ENCODE results near the gene HBZ. TPM values are rescaled to one million over a fixed set of nuclear protein-coding genes. Genes with fewer than 3 reads are reported as not detected.
"Not testable (repeated sequence)": the region's sequence is repeated elsewhere in the genome, so short reads cannot be mapped to it uniquely, and the experiment has no call there.

HBZ gene
- total and polyA plus RNA-seq, 2 experiments from 2014 or later, result 0.28 TPM; not detected in 1

GRCh38 chr16:122361-122760 lies 30.1 kb upstream of the HBZ start:
- peak overlapping the region; percentile 27 for H3K27ac ChIP-seq
- H3K4me2 ChIP-seq, result no peak overlapping the region
- WGBS (ENCODE audit: low lambda C conversion rate, missing lambda C conversion rate), result 80% methylated on average over 1 of the region's 1 CpG
- H2AFZ ChIP-seq, result no peak overlapping the region
- H3K9me3 ChIP-seq (ENCODE audit: low read depth), result no peaks in the 10 kb centered on the region
- no peaks in the 10 kb centered on the region for H3K36me3 ChIP-seq (replicated peaks; ENCODE audit: insufficient read depth, low read depth)
- no peak overlapping the region for H3K4me3 ChIP-seq
- H3K27me3 ChIP-seq, result no peaks in the 10 kb centered on the region
- no peak for TF ChIP-seq EZH2phosphoT487 (IDR thresholded peaks at IDR 0.05; ENCODE audit: low read depth, severe bottlenecking, unreplicated experiment)
- TF ChIP-seq CTCF (IDR thresholded peaks at IDR 0.05; ENCODE audit: poor library complexity), result no peak
- no peak for TF ChIP-seq EZH2 (IDR thresholded peaks at IDR 0.05; ENCODE audit: borderline replicate concordance)
- H3K4me1 ChIP-seq (ENCODE audit: insufficient read depth), result no peaks in the 10 kb centered on the region
- no peak for DNase-seq (ENCODE audit: low spot score)
- peaks cover 6% of the 10 kb centered on the region for H4K20me1 ChIP-seq (ENCODE audit: insufficient read depth, poor library complexity, severe bottlenecking)
- peaks cover 3% of the 10 kb centered on the region for H3K79me2 ChIP-seq
- H3K9me2 ChIP-seq (replicated peaks; ENCODE audit: insufficient read depth), result no peaks in the 10 kb centered on the region

- H3K9me2 ChIP-seq (replicated peaks; ENCODE audit: insufficient read depth); H3K9me3 ChIP-seq (ENCODE audit: low read depth); H3K4me2 ChIP-seq; H2AFZ ChIP-seq; H3K4me3 ChIP-seq; H3K27ac ChIP-seq; H4K20me1 ChIP-seq (ENCODE audit: insufficient read depth, poor library complexity, severe bottlenecking); H3K27me3 ChIP-seq; DNase-seq (ENCODE audit: low spot score); H3K36me3 ChIP-seq (replicated peaks; ENCODE audit: insufficient read depth, low read depth); H3K4me1 ChIP-seq (ENCODE audit: insufficient read depth); H3K79me2 ChIP-seq: not testable (repeated sequence)
- WGBS (ENCODE audit: low lambda C conversion rate, missing lambda C conversion rate), result 86% methylated on average over 12 of the region's 19 CpGs
Observed at GRCh38 chr16:123558-124350, 28.7 kb upstream of the HBZ start.

GRCh38 chr16:125011-125410 lies 27.4 kb upstream of the HBZ start:
- DNase-seq (ENCODE audit: low spot score), result no peak
- 94% methylated on average over 3 of the region's 3 CpGs for WGBS (ENCODE audit: low lambda C conversion rate, missing lambda C conversion rate)
- H3K36me3 ChIP-seq (replicated peaks; ENCODE audit: insufficient read depth, low read depth), result no peaks in the 10 kb centered on the region

More at GRCh38 chr16:125011-125410, 27.4 kb upstream of the HBZ start:
- Histone ChIP-seq H3K27me3 (no peaks in the 10 kb centered on the region), H3K4me2 (no peak overlapping the region), H3K79me2 (peaks cover 3% of the 10 kb centered on the region), H3K4me3 (no peak overlapping the region), H3K27ac (no peak overlapping the region), H3K4me1 (ENCODE audit: insufficient read depth) (no peaks in the 10 kb centered on the region), H3K9me2 (replicated peaks; ENCODE audit: insufficient read depth) (no peaks in the 10 kb centered on the region), H4K20me1 (ENCODE audit: insufficient read depth, poor library complexity, severe bottlenecking) (peaks cover 6% of the 10 kb centered on the region), H3K9me3 (ENCODE audit: low read depth) (no peaks in the 10 kb centered on the region), H2AFZ (no peak overlapping the region)
- no peak for TF ChIP-seq EZH2 (IDR thresholded peaks at IDR 0.05; ENCODE audit: borderline replicate concordance)
- no peak for TF ChIP-seq EZH2phosphoT487 (IDR thresholded peaks at IDR 0.05; ENCODE audit: low read depth, severe bottlenecking, unreplicated experiment)
- TF ChIP-seq CTCF (IDR thresholded peaks at IDR 0.05; ENCODE audit: poor library complexity), result no peak

Data from hepatocyte (in vitro differentiated cells).